Testis (tissue), 2 donors: Measurements from ENCODE around the gene STAT2.

Experiments
- CTCF ChIP-seq, 3 experiments: fragments of 450-650 bp in 2 of 3; fragments of 200-600 bp in 1 of 3; sonication (generic) in 1 of 3; IDR thresholded peaks; one replicate each; pipeline ENCODE4 v1.5.1; 2016 to 2019; ENCODE audit warnings: antibody characterized with exemption in 3 of 3, mild to moderate bottlenecking in 2 of 3, moderate library complexity in 1 of 3
- POLR2A ChIP-seq: fragments of 450-650 bp; IDR thresholded peaks from one replicate; pipeline ENCODE4 v1.6.1; 2017; ENCODE audit warnings: antibody characterized with exemption, mild to moderate bottlenecking, moderate library complexity

- no peak for TF ChIP-seq CTCF (IDR thresholded peaks at IDR 0.05)
- no peak for TF ChIP-seq POLR2A
Measured at GRCh38 chr12:56339158-56339422, 20.8 kb downstream of the STAT2 start.
